H54 (cell line): ENCODE measurements around the gene TFCP2L1.

ENCODE experiments used
- DNase-seq: peaks from one replicate; pipeline ENCODE4 v3.0.0; 2011; ENCODE audit warnings: low spot score, mixed read lengths; ENCODE audit not compliant: insufficient read length
- FAIRE-seq: peaks from 3 replicates; lab custom pipeline; 2011; peaks lifted over from hg19 to GRCh38; lab: Jason Lieb, UNC
- POLR2A ChIP-seq: IDR thresholded peaks from 2 replicates; pipeline ENCODE4 v1.6.1; 2011; ENCODE audit warnings: low read depth, mild to moderate bottlenecking, low read length

The TFCP2L1 gene

GRCh38 chr2:121266543-121267106, 18.4 kb downstream of the TFCP2L1 start:
- DNase-seq = peak; percentile 66
- peak; percentile 33 for FAIRE-seq
- no peak for TF ChIP-seq POLR2A

- no peak for TF ChIP-seq POLR2A
- DNase-seq = no peak
- FAIRE-seq = no peak
These were observed 20.8 kb downstream of the TFCP2L1 start for GRCh38 chr2:121263996-121264715.

- TF ChIP-seq POLR2A = no peak
- FAIRE-seq (no peak), DNase-seq (no peak)
These were observed 24.4 kb downstream of the TFCP2L1 start for GRCh38 chr2:121260370-121261154.

GRCh38 chr2:121258051-121258450, 27.0 kb downstream of the TFCP2L1 start:
- no peak for TF ChIP-seq POLR2A
- DNase-seq (no peak), FAIRE-seq (no peak)

- no peak for TF ChIP-seq POLR2A
- DNase-seq = no peak
- no peak for FAIRE-seq
These were observed 27.5 kb downstream of the TFCP2L1 start for GRCh38 chr2:121257480-121257840.

- DNase-seq (no peak), FAIRE-seq (no peak)
- no peak for TF ChIP-seq POLR2A
These were observed 28.1 kb downstream of the TFCP2L1 start for GRCh38 chr2:121256720-121257479.

- TF ChIP-seq POLR2A = no peak
- no peak for FAIRE-seq
These were observed 29.6 kb downstream of the TFCP2L1 start for GRCh38 chr2:121255358-121255757.

GRCh38 chr2:121254748-121255147, 30.3 kb downstream of the TFCP2L1 start:
- no peak for DNase-seq
- FAIRE-seq = no peak

More at GRCh38 chr2:121255358-121255757, 29.6 kb downstream of the TFCP2L1 start:
- no peak for DNase-seq

GRCh38 chr2:121253674-121254240, 31.2 kb downstream of the TFCP2L1 start:
- no peak for DNase-seq
- FAIRE-seq = no peak
- no peak for TF ChIP-seq POLR2A

More at GRCh38 chr2:121254748-121255147, 30.3 kb downstream of the TFCP2L1 start:
- TF ChIP-seq POLR2A = no peak

- FAIRE-seq = no peak
- TF ChIP-seq POLR2A = no peak
- DNase-seq = no peak
These were observed 31.9 kb downstream of the TFCP2L1 start for GRCh38 chr2:121253021-121253673.

- FAIRE-seq = no peak
- no peak for TF ChIP-seq POLR2A
These were observed 33.5 kb downstream of the TFCP2L1 start for GRCh38 chr2:121251497-121251896.

GRCh38 chr2:121248766-121249343, 36.1 kb downstream of the TFCP2L1 start:
- DNase-seq = no peak
- TF ChIP-seq POLR2A = no peak
- FAIRE-seq = no peak

More at GRCh38 chr2:121251497-121251896, 33.5 kb downstream of the TFCP2L1 start:
- no peak for DNase-seq
